Ureter (tissue), 1 donor: Measurements from ENCODE around the gene TTYH3. TPM values are rescaled to one million over a fixed set of nuclear protein-coding genes. Genes with fewer than 3 reads are reported as not detected.

ENCODE experiments used
- DNase-seq: peaks from one replicate; pipeline ENCODE4 v3.0.0-alpha.2; 2020; ENCODE audit warnings: low spot score
- total RNA-seq: library from RNA; stranded (reverse); gene quantifications from one replicate; pipeline ENCODE4 v1.2.4, GENCODE V29; 2023
- donor health status: DM: yes; HTN: yes; CAD: no.

Gene TTYH3
- total RNA-seq, 1 donor from 2014 or later, result 32.3 TPM

- DNase-seq, result no peak
Measured at GRCh38 chr7:2635148-2635668, 3.4 kb downstream of the TTYH3 start.

GRCh38 chr7:2635810-2636701 is 4.3 kb downstream of the TTYH3 start:
- no peak for DNase-seq

- no peak for DNase-seq
Measured at GRCh38 chr7:2637066-2637471, 5.3 kb downstream of the TTYH3 start.

GRCh38 chr7:2637505-2638223 is 5.9 kb downstream of the TTYH3 start:
- DNase-seq, result no peak

GRCh38 chr7:2638224-2638991 is 6.6 kb downstream of the TTYH3 start:
- DNase-seq, result no peak

- no peak for DNase-seq
Measured at GRCh38 chr7:2639181-2639681, 7.4 kb downstream of the TTYH3 start.

- no peak for DNase-seq
Measured at GRCh38 chr7:2639695-2640481, 8.1 kb downstream of the TTYH3 start.

- no peak for DNase-seq
Measured at GRCh38 chr7:2640482-2640830, 8.7 kb downstream of the TTYH3 start.

- DNase-seq, result no peak
Measured at GRCh38 chr7:2640846-2641316, 9.1 kb downstream of the TTYH3 start.

GRCh38 chr7:2641406-2642393 is 9.9 kb downstream of the TTYH3 start:
- DNase-seq, result peak; percentile 87

- DNase-seq, result no peak
Measured at GRCh38 chr7:2643386-2644219, 11.8 kb downstream of the TTYH3 start.

- DNase-seq, result no peak
Measured at GRCh38 chr7:2644220-2644561, 12.4 kb downstream of the TTYH3 start.

- DNase-seq, result no peak
Measured at GRCh38 chr7:2644562-2645273, 12.9 kb downstream of the TTYH3 start.

GRCh38 chr7:2645274-2645868 is 13.6 kb downstream of the TTYH3 start:
- DNase-seq, result no peak

GRCh38 chr7:2646336-2646679 is 14.5 kb downstream of the TTYH3 start:
- DNase-seq, result no peak

- DNase-seq, result no peak
Measured at GRCh38 chr7:2646680-2647571, 15.1 kb downstream of the TTYH3 start.
